Measurements from ENCODE around the gene DHRS2.

- TF ChIP-seq NFRKB (IDR thresholded peaks at IDR 0.05): no peak
- no peak for TF ChIP-seq FOXA1 (IDR thresholded peaks at IDR 0.05)
Measured at GRCh38 chr14:23588884-23589598, 47.1 kb upstream of the DHRS2 start.
